Lower leg skin (tissue), 3 donors: ENCODE data around the gene BICRAL.

Experiments
- POLR2A ChIP-seq, 2 donors: fragments of 450-650 bp; IDR thresholded peaks; one replicate each; pipeline ENCODE4 v1.6.1; 2016 to 2017; ENCODE audit warnings: antibody characterized with exemption in 2 of 2, mild to moderate bottlenecking in 1 of 2, moderate library complexity in 1 of 2
- TF ChIP-seq, protein P1 (sequence below), 3 donors: fragments of 450-650 bp; IDR thresholded peaks; one replicate each; pipeline ENCODE4 v1.5.1; 2016; ENCODE audit warnings: antibody characterized with exemption in 3 of 3, mild to moderate bottlenecking in 3 of 3, moderate library complexity in 2 of 3

DNA sequence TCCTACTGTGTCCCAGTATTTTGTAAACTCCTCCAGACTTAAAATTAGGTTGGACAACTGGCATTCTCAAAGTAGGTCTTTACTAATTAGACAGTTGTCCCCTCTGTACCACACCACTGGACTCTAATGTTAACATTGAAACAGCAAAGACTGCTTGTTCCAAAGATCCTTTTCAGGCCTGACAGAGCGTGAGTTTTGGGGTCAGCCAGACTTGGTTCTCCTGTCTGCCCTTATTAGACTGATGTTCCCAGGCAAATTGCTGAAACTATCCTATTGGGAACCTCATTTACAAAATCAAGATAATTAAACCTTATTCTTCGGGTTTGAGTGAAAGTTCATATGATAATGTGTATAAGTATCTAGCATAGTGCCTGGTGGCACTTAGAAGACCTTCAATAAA is 3.7 kb upstream of the BICRAL start:
- no peak for TF ChIP-seq POLR2A (IDR thresholded peaks at IDR 0.05)
- TF ChIP-seq, protein P1, sequence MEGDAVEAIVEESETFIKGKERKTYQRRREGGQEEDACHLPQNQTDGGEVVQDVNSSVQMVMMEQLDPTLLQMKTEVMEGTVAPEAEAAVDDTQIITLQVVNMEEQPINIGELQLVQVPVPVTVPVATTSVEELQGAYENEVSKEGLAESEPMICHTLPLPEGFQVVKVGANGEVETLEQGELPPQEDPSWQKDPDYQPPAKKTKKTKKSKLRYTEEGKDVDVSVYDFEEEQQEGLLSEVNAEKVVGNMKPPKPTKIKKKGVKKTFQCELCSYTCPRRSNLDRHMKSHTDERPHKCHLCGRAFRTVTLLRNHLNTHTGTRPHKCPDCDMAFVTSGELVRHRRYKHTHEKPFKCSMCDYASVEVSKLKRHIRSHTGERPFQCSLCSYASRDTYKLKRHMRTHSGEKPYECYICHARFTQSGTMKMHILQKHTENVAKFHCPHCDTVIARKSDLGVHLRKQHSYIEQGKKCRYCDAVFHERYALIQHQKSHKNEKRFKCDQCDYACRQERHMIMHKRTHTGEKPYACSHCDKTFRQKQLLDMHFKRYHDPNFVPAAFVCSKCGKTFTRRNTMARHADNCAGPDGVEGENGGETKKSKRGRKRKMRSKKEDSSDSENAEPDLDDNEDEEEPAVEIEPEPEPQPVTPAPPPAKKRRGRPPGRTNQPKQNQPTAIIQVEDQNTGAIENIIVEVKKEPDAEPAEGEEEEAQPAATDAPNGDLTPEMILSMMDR (IDR thresholded peaks at IDR 0.05) = no peak
